AG09309 (cell line): ENCODE measurements around the gene PTPRA.

Experiments
- DNase-seq: peaks from one replicate; pipeline ENCODE4 v3.0.0-alpha.2; 2010; ENCODE audit warnings: low read depth
- H3K4me3 ChIP-seq: 2 replicates; pipeline ENCODE4 v1.5.1; 2011; ENCODE audit warnings: mild to moderate bottlenecking, low read depth, low read length, moderate library complexity; ENCODE audit not compliant: control insufficient read depth
- CTCF ChIP-seq: IDR thresholded peaks from 2 replicates; pipeline ENCODE4 v1.5.1; 2011; ENCODE audit warnings: mild to moderate bottlenecking, low read depth, low read length, inconsistent platforms; ENCODE audit not compliant: insufficient read depth, control insufficient read depth; ENCODE audit errors: missing control alignments

Gene PTPRA

GRCh38 chr20:2873747-2874041 is 413 bp downstream of the PTPRA start:
- DNase-seq: no peak
- peak overlapping the region; percentile 92 for H3K4me3 ChIP-seq
- no peak for TF ChIP-seq CTCF

- TF ChIP-seq CTCF: no peak
Observed at GRCh38 chr20:2874456-2874855, 1.2 kb downstream of the PTPRA start.

GRCh38 chr20:2875690-2876203 is 2.5 kb downstream of the PTPRA start:
- H3K4me3 ChIP-seq: no peak overlapping the region
- no peak for DNase-seq
- TF ChIP-seq CTCF: no peak

More at GRCh38 chr20:2874456-2874855, 1.2 kb downstream of the PTPRA start:
- H3K4me3 ChIP-seq: peak overlapping the region; percentile 92
- DNase-seq: no peak

- no peak for TF ChIP-seq CTCF
- H3K4me3 ChIP-seq: no peak overlapping the region
- no peak for DNase-seq
Observed at GRCh38 chr20:2878515-2878914, 5.2 kb downstream of the PTPRA start.

GRCh38 chr20:2879146-2879545 is 5.9 kb downstream of the PTPRA start:
- no peak overlapping the region for H3K4me3 ChIP-seq
- TF ChIP-seq CTCF: no peak
- DNase-seq: peak; percentile 71

- TF ChIP-seq CTCF: no peak
- no peak for DNase-seq
- no peak overlapping the region for H3K4me3 ChIP-seq
Observed at GRCh38 chr20:2880650-2881049, 7.4 kb downstream of the PTPRA start.
